IMR-90 (cell line): Measurements from ENCODE around the gene FAM53B. TPM values are rescaled to one million over a fixed set of nuclear protein-coding genes. Genes with fewer than 3 reads are reported as not detected.

ENCODE experiments used
- ATAC-seq: fragments of 200-7000 bp; cut with Tn5 transposase; 2 replicates; pipeline ENCODE4 v1.9.1; 2020; ENCODE audit warnings: low read depth, mild to moderate bottlenecking, moderate library complexity
- BruUV-seq: library from RNA; stranded (reverse); fragments of 400-500 nt; replicated peaks from 2 replicates; lab custom pipeline; 2021; lab: Mats Ljungman, UMichigan
- CTCF ChIA-PET: fragments of 300-600 bp; formaldehyde crosslinking; extraction: SDS; loops from one replicate; lab custom pipeline; 2021; ENCODE audit warnings: antibody characterized with exemption; lab: Yijun Ruan, JAX
- POLR2A ChIA-PET: fragments of 300-600 bp; sonication (Branson Sonifier 250); formaldehyde crosslinking; loops from one replicate; lab custom pipeline; 2022; ENCODE audit warnings: antibody characterized with exemption; ENCODE audit not compliant: unreplicated experiment; lab: Charles Lee
- DNase-seq: peaks from one replicate; pipeline ENCODE4 v3.0.0; 2013
- H2AFZ ChIP-seq: replicated peaks from 2 replicates; pipeline ENCODE3; 2013; ENCODE audit warnings: low read length, mild to moderate bottlenecking; ENCODE audit not compliant: poor library complexity
- H2AK5ac ChIP-seq: 2 replicates; pipeline ENCODE4 v1.6.1; 2013; ENCODE audit warnings: low read depth, low read length, inconsistent platforms
- H2AK9ac ChIP-seq: replicated peaks from 2 replicates; pipeline ENCODE3; 2013; ENCODE audit warnings: mild to moderate bottlenecking, low read depth, low read length, moderate library complexity; ENCODE audit not compliant: poor library complexity
- H2BK120ac ChIP-seq: 2 replicates; pipeline ENCODE4 v1.6.1; 2013; ENCODE audit warnings: low read depth, low read length, inconsistent platforms
- H2BK15ac ChIP-seq: 3 replicates; pipeline ENCODE4 v1.6.1; 2013; ENCODE audit warnings: low read depth, low read length, inconsistent platforms
- H2BK20ac ChIP-seq: 2 replicates; pipeline ENCODE4 v1.6.1; 2013; ENCODE audit warnings: low read depth, mild to moderate bottlenecking, inconsistent platforms, low read length, moderate library complexity
- H2BK5ac ChIP-seq: 2 replicates; pipeline ENCODE4 v1.6.1; 2013; ENCODE audit warnings: mild to moderate bottlenecking, low read depth, low read length, inconsistent platforms; ENCODE audit not compliant: poor library complexity, severe bottlenecking
- H3K14ac ChIP-seq: replicated peaks from 2 replicates; pipeline ENCODE4 v1.6.1; 2013; ENCODE audit warnings: low read depth, low read length, inconsistent platforms
- H3K18ac ChIP-seq: 2 replicates; pipeline ENCODE4 v1.6.1; 2013; ENCODE audit warnings: low read depth, low read length, control low read depth
- H3K23ac ChIP-seq: 2 replicates; pipeline ENCODE4 v1.6.1; 2013; ENCODE audit warnings: low read depth, low read length, inconsistent platforms
- H3K27ac ChIP-seq: 2 replicates; pipeline ENCODE4 v1.5.1; 2013; ENCODE audit warnings: mild to moderate bottlenecking, control low read depth, low read length; ENCODE audit not compliant: insufficient read depth
- H3K27me3 ChIP-seq: 2 replicates; pipeline ENCODE4 v1.6.1; 2013; ENCODE audit warnings: low read length; ENCODE audit not compliant: control insufficient read depth, insufficient read depth
- H3K36me3 ChIP-seq: 2 replicates; pipeline ENCODE4 v1.6.1; 2013; ENCODE audit warnings: low read length, mixed read lengths; ENCODE audit not compliant: control insufficient read depth, insufficient read depth
- H3K4ac ChIP-seq: 2 replicates; pipeline ENCODE4 v1.6.1; 2013; ENCODE audit warnings: low read depth, low read length, inconsistent platforms
- H3K4me1 ChIP-seq: 2 replicates; pipeline ENCODE4 v1.6.1; 2013; ENCODE audit warnings: low read length, mixed read lengths; ENCODE audit not compliant: control insufficient read depth, insufficient read depth
- H3K4me2 ChIP-seq: 2 replicates; pipeline ENCODE4 v1.6.1; 2013; ENCODE audit warnings: low read depth, mild to moderate bottlenecking, control low read depth, low read length, moderate library complexity
- H3K4me3 ChIP-seq: 2 replicates; pipeline ENCODE4 v1.5.1; 2013; ENCODE audit warnings: low read depth, mild to moderate bottlenecking, control low read depth, low read length, moderate library complexity; ENCODE audit not compliant: insufficient read depth
- H3K56ac ChIP-seq: 2 replicates; pipeline ENCODE4 v1.6.1; 2013; ENCODE audit warnings: low read length, inconsistent platforms; ENCODE audit not compliant: insufficient read depth; ENCODE audit errors: extremely low read depth
- H3K79me1 ChIP-seq, 2 experiments: 2 replicates each; pipeline ENCODE4 v1.6.1; 2013; ENCODE audit warnings: low read length in 2 of 2, inconsistent platforms in 1 of 2, low read depth in 1 of 2
- H3K9ac ChIP-seq: 2 replicates; pipeline ENCODE4 v1.6.1; 2013; ENCODE audit warnings: low read depth, low read length, control low read depth
- H3K9me1 ChIP-seq: 2 replicates; pipeline ENCODE4 v1.6.1; 2013; ENCODE audit warnings: low read length, inconsistent platforms; ENCODE audit not compliant: insufficient read depth
- H3K9me3 ChIP-seq: 2 replicates; pipeline ENCODE4 v1.6.1; 2013; ENCODE audit warnings: low read length; ENCODE audit not compliant: control insufficient read depth, insufficient read depth
- H4K20me1 ChIP-seq: 2 replicates; pipeline ENCODE4 v1.6.1; 2013; ENCODE audit warnings: low read length, inconsistent platforms; ENCODE audit not compliant: insufficient read depth
- H4K5ac ChIP-seq: 2 replicates; pipeline ENCODE4 v1.6.1; 2013; ENCODE audit warnings: mild to moderate bottlenecking, low read depth, low read length, control low read depth
- H4K8ac ChIP-seq, 2 experiments: 2 replicates each; pipeline ENCODE4 v1.6.1; 2013; ENCODE audit warnings: low read depth in 2 of 2, low read length in 2 of 2, control low read depth in 1 of 2, inconsistent platforms in 1 of 2
- H4K91ac ChIP-seq: 2 replicates; pipeline ENCODE4 v1.6.1; 2013; ENCODE audit warnings: low read depth, low read length, inconsistent platforms; ENCODE audit not compliant: insufficient read depth
- BHLHE40 ChIP-seq: fragments of 150-350 bp; IDR thresholded peaks from 2 replicates; pipeline ENCODE4 v1.6.1; 2016; ENCODE audit warnings: mild to moderate bottlenecking, low read depth, low read length
- CEBPB ChIP-seq: IDR thresholded peaks from 2 replicates; pipeline ENCODE4 v1.6.1; 2012; ENCODE audit warnings: low read depth, low read length, improper control_type of control experiment
- CHD1 ChIP-seq: IDR thresholded peaks from 2 replicates; pipeline ENCODE4 v1.6.1; 2012; ENCODE audit warnings: low read depth, low read length, improper control_type of control experiment
- FOS ChIP-seq: fragments of 150-350 bp; IDR thresholded peaks from 2 replicates; pipeline ENCODE4 v1.6.1; 2016; ENCODE audit warnings: low read depth, low read length
- MAZ ChIP-seq: IDR thresholded peaks from 2 replicates; pipeline ENCODE4 v1.6.1; 2012; ENCODE audit warnings: low read depth, mild to moderate bottlenecking, low read length, improper control_type of control experiment, moderate library complexity, borderline replicate concordance
- NFE2L2 ChIP-seq: fragments of 150-350 bp; IDR thresholded peaks from 2 replicates; pipeline ENCODE4 v1.6.1; 2016; ENCODE audit warnings: low read depth, mild to moderate bottlenecking, low read length
- RAD21 ChIP-seq: IDR thresholded peaks from 2 replicates; pipeline ENCODE4 v1.6.1; 2012; ENCODE audit warnings: low read length, improper control_type of control experiment
- SMC3 ChIP-seq: fragments of 150-350 bp; IDR thresholded peaks from 2 replicates; pipeline ENCODE4 v1.6.1; 2016; ENCODE audit warnings: low read depth, mild to moderate bottlenecking, antibody characterized with exemption, low read length, moderate library complexity
- WGBS, 2 experiments: methylation state at CpG; one replicate each; pipeline versions ENCODE4 v1.1.5 to v1.1.7; 2013; ENCODE audit warnings: missing lambda C conversion rate in 2 of 2; ENCODE audit not compliant: insufficient read length in 1 of 2; ENCODE audit errors: extremely low coverage in 2 of 2; 5-methylcytosine and 5-hydroxymethylcytosine counted together
- dilution Hi-C: fragments of 300-500 bp; cut with HindIII; formaldehyde crosslinking; loops from one replicate; pipeline ENCODE4 v1.14.3; 2018; ENCODE audit warnings: low sequenced_read_pairs; ENCODE audit not compliant: unreplicated experiment
- in situ Hi-C: fragments of 300-500 bp; cut with MboI; formaldehyde crosslinking; loops from 3 replicates; pipeline ENCODE4 v1.14.3; 2019; ENCODE audit warnings: low sequenced_read_pairs, inconsistent platforms, mixed read lengths
- intact Hi-C: fragments of 100-400 bp; cut with micrococcal nuclease; formaldehyde crosslinking; loops from 2 replicates; pipeline ENCODE4 v1.10.0; 2022
- polyA plus RNA-seq, 3 experiments: library from polyadenylated mRNA; depleted of rRNA; stranded (reverse); fragments of >200 nt; gene quantifications; 2 replicates each; pipeline ENCODE4 v1.2.3, GENCODE V29; 2012; ENCODE audit warnings: low replicate concordance in 1 of 3
- total RNA-seq: library from RNA; depleted of rRNA; stranded (reverse); fragments of >200 nt; gene quantifications from 2 replicates; pipeline ENCODE4 v1.2.3, GENCODE V29; 2012
- TF ChIP-seq, protein P1 (sequence below): fragments of 150-350 bp; IDR thresholded peaks from 2 replicates; pipeline ENCODE4 v1.6.1; 2017; ENCODE audit warnings: mild to moderate bottlenecking, antibody characterized with exemption, low read length, low read depth
- TF ChIP-seq, protein P2 (sequence below): fragments of 150-350 bp; IDR thresholded peaks from 2 replicates; pipeline ENCODE4 v1.6.1; 2016; ENCODE audit warnings: low read depth, mild to moderate bottlenecking, low read length, moderate library complexity, borderline replicate concordance

FAM53B gene
- total and polyA plus RNA-seq, 2 of the 4 experiments (the other 2 are of a cell fraction): 3.8 to 5.7 TPM

DNA sequence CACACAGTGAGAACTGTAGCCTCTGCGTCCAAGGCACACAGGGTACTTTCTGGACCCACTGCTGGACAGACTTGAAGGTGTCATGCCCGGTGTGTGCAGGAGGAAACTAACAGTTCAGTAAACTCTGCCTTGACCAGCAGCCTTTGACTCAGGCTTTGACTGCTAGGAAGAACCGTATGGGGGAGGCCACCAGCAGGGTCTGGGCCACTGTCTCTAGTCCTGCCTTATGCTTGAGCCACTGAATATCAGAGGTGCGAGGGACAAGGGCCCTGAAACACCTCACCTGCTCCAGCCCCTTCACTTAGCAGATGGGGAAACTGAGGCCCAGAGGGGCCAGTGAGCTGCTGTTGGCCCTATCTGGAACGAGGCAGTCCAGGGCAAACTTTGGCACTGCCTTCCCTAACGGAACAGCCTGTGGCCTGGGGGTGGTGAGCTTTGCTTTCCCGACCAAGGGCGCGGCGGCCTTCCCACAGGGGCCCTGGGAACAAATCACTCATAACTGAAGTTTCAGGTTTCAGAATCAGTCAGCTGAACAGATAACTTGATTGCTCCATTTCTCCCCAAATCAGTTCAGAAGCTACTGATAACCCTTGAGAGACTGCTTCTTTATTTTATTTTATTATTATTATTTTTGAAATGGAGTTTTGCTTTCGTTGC is 130.0 kb downstream of the FAM53B start:
- DNase-seq (no peak), ATAC-seq (no peak)
- no peaks in the 10 kb centered on the region for H3K79me1 ChIP-seq
- no peak overlapping the region for H3K4me3 ChIP-seq
- BruUV-seq: no TSS peak
- 75% methylated on average over 2 of the region's 11 CpGs; no CpG with 5 or more reads in 1 of the 2 experiments for WGBS, 2 experiments
- H4K8ac ChIP-seq: no peak overlapping the region
- no peak overlapping the region for H2AK9ac ChIP-seq
- no peak overlapping the region for H2BK5ac ChIP-seq
- in situ Hi-C loops (no loop called here), dilution Hi-C loops (no loop called here), intact Hi-C loops (no loop called here)
- H3K9me1 ChIP-seq: no peaks in the 10 kb centered on the region
- H3K9me3 ChIP-seq: no peaks in the 10 kb centered on the region
- H3K23ac ChIP-seq: no peak overlapping the region
- no peaks in the 10 kb centered on the region; the same call in 1 of the 2 replicates for H4K20me1 ChIP-seq
- peaks cover 2% of the 10 kb centered on the region; the same call in 1 of the 2 replicates for H3K4me1 ChIP-seq
- H2BK120ac ChIP-seq: no peak overlapping the region
- no peak overlapping the region for H4K5ac ChIP-seq
- no peak overlapping the region for H3K56ac ChIP-seq
- no peak overlapping the region for H3K27ac ChIP-seq
- no peak overlapping the region for H2AFZ ChIP-seq
- no peak overlapping the region for H3K4me2 ChIP-seq
- no peaks in the 10 kb centered on the region for H3K27me3 ChIP-seq
- H3K9ac ChIP-seq: no peak overlapping the region
- CTCF ChIA-PET: no interaction called here
- no peak overlapping the region for H3K18ac ChIP-seq
- no peak for TF ChIP-seq MAZ
- no peak for TF ChIP-seq CEBPB
- TF ChIP-seq, protein P1, sequence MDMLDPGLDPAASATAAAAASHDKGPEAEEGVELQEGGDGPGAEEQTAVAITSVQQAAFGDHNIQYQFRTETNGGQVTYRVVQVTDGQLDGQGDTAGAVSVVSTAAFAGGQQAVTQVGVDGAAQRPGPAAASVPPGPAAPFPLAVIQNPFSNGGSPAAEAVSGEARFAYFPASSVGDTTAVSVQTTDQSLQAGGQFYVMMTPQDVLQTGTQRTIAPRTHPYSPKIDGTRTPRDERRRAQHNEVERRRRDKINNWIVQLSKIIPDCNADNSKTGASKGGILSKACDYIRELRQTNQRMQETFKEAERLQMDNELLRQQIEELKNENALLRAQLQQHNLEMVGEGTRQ: no peak
- no peak for TF ChIP-seq CHD1
- TF ChIP-seq RAD21: no peak
- TF ChIP-seq SMC3: no peak
- no peak for TF ChIP-seq FOS
- TF ChIP-seq, protein P2, sequence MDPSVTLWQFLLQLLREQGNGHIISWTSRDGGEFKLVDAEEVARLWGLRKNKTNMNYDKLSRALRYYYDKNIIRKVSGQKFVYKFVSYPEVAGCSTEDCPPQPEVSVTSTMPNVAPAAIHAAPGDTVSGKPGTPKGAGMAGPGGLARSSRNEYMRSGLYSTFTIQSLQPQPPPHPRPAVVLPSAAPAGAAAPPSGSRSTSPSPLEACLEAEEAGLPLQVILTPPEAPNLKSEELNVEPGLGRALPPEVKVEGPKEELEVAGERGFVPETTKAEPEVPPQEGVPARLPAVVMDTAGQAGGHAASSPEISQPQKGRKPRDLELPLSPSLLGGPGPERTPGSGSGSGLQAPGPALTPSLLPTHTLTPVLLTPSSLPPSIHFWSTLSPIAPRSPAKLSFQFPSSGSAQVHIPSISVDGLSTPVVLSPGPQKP: no peak
- no peak for TF ChIP-seq NFE2L2
- TF ChIP-seq BHLHE40: no peak
- no peak overlapping the region for H3K4ac ChIP-seq
- H2BK20ac ChIP-seq: no peak overlapping the region
- no peak overlapping the region for H2BK15ac ChIP-seq
- no peaks in the 10 kb centered on the region for H3K36me3 ChIP-seq
- H4K91ac ChIP-seq: no peak overlapping the region
- H3K14ac ChIP-seq: no peak overlapping the region
- H2AK5ac ChIP-seq: no peak overlapping the region
- POLR2A ChIA-PET: no interaction called here
